Measurements from ENCODE around the gene BICDL2.

The BICDL2 gene

DNA sequence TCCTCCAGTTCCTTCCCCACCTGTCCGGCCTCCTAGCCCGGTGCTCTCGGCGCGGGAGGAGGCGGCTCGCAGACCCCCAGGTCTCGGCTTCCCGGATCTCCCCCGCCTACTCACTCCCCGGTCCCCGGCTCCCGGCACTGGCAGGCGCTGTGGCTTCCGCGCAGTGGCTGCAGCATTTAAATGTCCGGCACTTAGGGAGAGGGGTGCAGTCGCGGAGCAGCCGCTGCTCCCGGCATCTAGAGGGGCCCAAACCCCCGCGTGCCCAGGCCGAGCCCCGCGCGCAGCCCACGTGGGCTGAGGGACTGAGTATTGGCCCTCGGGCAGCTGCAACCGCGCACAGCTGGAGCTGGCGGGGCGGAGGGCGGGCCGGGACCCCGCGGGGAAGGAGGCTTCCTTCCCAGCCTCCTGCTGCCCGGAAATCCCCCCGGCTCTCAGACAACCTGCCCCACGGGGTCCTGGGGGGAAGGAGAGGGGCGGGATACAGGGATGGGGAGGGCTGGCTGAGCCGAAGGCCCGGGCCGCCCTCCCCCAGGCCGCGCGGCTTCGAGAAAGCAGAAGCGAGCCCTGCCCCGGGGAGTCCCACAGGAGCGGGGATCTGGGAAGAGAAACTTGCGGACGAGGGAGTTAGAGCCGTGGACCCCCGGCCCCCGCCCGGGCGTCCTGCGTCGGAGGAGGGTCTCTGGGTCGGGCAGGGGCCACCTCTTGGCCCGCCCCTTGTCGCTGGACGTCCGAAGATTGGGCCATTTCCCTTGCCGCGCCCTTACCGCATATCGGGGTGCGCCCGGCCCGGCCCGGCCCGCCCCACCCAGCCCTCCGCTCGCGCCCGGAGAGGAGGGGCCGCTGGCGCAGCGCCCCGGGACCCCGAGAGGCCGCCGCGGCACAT is 9.3 kb upstream of the BICDL2 start, which contains the start of gene MMP25:
TSS of gene MMP25 (plus strand) at position 804 of the 883 bp plus-strand sequence. CDS start 357 bp downstream, outside the sequence.
- no peak for DNase-seq

DNA sequence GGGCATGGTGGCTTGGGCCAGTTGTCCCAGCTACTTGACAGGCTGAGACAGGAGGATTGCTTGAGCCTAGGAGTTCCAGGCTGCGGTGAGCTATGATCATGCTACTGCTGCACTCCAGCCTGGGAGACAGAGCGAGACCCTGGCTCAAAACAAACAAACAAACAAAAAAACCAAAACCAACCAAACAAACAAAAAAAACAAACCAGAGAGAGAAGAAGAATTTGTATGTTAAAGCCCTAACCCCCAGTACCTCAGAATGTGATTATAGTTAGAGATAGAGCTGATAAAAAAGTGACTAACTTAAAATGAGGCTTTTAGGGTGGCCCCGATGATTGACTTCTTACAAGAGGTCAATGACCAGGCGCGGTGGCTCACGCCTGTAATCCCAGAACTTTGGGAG is 8.0 kb upstream of the BICDL2 start:
- no peak for DNase-seq

DNA sequence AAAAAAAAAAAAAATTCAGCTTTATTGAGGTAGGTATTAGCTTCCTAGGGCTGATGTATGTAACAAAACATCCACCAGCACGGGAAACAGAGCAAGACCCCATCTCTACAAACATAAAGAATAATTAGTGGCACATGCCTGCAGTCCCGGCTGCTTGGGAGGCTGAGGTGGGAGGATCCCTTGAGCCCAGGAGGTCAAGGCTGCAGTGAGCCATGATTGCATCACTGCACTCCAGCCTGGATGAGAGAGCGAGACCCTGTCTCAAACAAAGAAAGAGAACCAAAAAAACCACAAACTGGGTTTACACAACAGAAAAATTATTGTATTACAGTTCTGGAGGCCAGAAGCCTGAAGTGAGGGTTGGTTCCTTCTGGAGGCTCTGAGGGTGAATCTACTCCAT is 5.6 kb upstream of the BICDL2 start:
- no peak for DNase-seq

DNA sequence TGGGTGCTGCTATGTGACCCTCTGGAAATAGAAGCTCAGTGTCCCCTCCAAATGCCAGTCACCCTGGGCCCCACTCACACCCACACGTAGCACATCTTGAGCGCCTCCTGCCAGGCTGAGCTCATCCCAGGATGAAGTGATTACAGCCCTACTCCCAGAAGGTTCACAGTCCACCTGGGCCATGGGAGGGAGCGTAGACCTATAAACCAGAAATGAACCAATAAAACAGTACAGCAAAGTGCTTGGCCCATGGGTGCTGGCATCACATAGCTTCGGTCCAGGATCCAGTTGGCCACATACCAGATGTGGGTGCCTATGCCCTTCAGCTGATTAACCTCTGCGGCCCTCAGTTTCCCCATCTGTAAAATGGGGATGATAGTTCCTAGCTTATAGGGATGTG is 2.2 kb upstream of the BICDL2 start:
- DNase-seq = no peak

DNA sequence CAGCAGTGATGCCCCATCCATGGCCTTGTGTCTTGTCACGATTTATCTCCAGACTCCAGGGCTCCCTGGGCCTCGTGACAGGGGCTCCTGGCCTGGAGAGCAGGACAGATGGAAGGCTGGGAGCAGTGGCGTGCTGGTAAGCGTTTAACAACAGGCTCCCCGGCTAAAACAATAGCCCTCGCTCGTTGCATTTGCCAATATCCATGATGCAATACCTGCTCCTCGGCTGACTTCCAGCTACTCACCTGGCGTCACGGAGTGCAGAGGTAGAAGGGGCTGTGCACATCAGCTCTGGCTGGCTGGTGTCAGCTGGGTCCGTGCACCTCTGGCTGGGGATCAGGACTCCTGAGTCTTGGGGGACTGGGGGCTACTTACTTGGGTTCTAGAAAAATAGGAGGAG is 1.5 kb upstream of the BICDL2 start:
- DNase-seq = no peak

DNA sequence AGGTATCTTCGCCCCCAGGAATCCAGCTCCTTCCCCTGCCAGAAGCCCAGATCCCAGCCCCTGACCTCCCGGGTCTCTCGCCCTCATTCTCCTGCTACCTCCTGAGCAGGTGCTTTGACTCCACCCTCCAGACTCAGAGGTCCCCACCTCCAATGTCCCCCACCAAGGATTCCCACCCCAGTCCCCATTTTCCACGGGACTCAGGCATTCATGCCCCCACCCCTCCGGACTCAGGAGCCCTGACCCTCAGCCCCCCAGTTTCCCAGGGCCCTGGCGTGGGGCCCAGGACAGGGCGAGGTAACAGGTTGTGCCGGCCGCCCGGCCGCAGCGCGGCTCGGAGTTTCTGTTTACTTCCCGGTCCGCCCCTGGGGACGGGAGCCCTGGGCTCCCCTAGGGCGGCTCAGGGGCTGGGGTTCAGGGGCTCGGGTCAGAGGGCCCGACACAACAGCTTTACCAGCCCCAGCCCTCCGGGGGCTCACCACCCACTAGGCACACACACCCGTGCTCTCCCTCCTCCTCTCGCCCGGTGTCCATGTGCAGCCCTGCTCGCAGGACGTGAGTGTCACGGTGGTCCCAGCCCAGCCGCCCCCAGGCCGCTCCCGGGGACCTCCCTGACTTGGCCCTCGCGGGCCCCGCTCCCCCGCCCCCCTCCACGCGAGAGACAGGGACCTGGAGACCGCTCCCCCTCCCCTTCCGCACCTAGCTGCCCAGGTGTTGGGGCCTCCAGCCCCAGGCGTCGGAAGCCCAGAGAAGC is 595 bp downstream of the BICDL2 start:
- no peak for DNase-seq

DNA sequence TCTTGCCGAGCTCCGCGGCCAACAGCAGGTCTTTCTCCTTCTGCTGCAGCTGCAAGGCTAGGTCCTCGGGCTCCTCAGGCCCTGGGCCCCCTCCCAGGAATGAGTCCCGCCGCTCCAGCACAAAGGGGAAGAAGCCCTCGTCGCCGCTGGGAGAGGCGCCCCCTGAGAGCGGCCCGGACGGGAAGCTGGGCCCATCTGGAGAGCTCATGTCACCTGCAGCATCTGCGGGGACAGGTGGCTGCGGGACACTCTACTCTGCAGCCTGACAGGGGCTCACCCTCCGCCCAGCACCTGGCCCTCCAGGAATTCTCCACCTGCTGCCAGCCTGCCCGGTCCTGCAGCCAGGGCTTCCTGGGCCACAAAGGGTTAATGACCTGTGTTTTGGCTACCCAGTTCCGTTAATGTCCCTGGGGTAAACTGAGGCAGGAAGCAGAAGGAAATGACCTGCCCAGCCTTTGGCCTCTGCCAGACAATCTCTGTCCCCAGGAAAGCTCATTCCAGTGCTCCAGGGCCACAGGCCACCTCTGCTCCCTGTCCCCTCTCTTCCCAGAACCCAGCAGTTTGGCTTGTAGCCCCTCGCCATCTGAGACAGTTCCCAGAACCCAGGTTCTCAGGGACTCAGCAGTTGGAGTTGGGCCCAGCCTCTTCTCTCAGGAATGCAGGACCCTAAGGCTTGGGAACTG is 1.3 kb downstream of the BICDL2 start:
- no peak for DNase-seq

DNA sequence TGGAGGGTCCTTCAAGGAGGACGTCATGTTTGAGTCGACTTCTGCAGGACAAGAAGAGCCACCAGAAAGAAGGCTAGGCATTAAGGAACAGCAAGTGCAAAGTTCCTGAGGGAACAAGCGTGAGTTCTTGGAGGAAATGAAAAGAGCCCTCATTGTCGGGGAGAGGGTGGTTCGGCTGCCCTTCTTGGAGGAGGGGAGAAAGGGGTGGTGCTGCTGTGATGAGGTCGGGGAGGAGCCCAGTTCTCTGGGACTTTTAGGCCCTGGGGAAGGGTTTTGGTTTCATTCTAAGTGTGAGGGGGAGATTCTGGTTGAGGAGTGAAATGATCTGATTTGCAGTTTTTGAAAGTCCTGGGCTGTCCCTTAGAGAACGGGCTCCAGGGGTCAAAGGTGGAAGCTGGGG is 4.1 kb downstream of the BICDL2 start:
- DNase-seq = no peak

DNA sequence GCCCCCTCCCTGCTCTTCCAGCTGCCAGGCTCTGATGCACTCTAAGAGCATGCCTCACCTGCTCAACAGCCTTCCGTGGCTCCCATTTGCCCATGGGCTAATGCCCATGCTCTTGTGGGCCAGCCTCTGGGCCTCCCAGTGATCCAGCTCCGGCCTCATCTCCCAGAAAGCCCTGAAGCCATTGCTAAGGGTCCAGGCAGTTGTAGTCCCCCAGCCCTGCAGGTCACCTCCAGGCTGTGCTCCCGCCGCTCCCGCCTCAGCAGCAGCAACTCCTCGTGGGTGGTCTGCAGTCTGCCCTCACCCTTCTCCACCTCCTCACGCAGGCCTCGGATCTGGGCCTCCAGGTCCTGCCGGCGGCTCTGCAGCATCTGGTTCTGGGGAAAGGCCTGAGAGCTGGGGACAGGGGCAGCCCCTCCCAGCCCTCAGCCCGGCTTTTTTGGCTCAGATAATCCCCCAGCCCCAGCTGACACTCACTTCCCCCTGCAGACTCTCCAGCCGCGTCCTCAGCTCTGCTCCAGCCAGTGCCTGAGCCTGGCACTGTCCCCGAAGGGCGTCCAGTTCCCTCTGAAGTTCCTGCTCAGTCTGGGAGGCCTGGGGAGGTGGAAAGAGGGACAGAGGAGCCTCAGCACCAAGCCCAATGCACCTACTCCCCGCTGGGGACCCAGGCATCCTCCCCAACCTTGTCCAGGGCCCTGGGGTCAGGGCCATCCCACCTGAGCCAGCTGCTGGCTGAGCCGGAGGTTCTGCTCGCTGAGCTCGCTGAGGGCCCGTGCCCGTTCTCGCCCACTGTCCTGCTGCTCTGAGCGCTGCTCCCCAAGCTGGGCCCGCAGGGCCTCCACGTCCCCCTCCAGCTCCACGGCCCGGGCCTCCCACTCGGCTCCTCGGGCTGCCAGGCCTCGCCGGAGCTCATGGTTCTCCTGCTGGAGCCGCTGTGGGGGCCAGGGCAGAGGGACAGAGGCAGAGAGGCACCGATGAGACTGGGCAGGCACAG is 6.2 kb downstream of the BICDL2 start:
- DNase-seq = no peak

DNA sequence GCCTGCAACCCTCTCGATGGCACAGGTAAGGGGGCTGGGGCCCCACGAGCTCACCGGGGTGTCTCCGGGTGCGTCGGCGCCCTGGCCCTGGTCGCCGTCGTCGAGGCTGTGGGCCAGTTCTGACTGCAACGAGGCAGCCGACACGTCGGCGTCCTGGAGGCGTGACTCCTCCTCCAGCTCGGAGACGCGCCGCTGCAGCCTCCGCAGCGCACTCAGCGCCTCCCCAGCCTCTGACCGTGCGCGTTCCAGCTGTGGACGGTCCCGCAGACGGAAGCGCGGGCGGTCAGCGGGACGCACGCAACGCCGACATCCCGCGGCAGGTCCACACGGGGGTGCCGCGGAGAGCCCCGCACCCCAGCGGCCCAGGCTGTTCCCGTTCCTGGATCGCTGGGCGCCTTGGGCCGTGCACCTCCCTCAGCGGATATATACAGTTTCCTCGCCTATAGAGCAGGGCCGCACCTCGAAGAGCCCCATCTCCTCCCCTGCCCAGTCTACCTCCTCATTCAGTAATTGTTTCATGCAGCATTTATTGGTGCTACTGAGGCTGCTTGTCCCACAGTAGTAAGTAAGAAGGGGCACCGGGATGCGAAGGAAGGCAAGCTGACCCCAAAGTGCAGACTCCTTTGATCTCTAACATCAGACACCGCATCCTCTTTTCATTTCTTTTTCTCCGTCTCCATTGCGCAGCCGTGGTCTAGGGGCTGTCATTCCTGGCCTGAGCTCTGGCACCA is 7.1 kb downstream of the BICDL2 start:
- peak; percentile 45 for DNase-seq

DNA sequence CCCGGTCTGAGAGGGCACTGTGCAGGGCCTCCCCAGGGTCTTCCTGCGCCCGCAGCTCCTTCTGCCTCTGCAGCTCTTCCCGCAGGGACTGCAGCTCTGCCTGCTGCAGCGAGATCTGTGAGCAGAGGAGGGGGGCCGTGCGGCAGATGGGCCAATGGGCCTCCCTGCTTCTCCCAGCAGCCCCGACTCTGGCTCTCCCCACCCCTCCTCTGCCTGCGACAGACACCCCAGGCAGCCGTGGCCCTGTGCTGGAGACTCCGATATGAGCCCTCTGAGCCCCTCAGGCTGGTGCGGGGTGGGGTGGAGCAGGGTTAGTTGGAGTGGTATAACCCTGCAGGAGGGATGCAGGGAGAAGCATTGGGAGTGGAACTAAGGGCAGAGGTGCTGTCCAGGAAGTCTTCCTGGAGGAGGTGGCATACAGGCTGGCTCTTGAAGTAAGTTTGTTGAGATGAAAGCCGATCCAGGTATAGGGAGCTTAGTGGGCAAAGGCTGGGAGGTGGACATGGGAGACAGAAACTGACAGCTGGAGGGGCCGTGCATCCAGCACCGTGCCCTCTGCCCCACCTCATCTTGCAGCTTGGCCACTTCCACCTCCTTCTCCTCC is 7.9 kb downstream of the BICDL2 start:
- DNase-seq = no peak

DNA sequence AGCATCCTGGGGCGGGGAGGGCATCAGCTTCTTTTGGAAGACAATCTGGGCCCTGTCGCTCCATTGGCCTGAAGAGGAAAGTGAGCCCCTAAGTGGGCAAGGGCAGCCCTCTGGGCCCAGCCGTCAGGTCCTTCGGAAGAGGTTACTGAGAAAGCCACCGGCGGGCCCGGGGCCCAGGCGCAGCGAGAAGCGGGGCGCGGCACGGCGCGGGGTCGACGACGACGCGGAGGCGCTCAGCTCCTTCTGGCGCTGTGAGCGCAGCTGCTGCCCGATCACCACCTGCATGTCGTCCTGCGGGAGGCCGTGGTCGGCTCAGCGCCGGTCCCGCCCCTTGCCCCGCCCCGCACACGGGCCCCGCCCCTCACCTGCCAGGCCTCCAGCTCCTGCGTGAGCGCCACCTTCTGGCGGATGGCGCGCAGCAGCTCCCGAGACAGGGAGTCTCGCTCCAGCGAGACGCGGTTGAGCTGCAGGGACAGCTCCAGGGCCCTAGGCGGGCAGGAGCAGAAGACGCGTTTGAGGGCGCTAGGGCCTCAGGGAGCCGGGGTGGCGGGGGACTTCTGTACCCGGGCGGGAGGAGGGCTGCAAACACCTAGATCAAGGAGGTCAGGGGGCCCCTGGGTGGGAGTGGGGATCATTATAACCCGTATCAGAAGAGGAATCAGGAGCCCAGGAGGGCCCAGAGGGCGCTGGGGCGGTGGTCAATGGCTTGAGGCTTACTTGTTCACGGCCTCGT is 8.6 kb downstream of the BICDL2 start:
- peak; percentile 56 for DNase-seq

DNA sequence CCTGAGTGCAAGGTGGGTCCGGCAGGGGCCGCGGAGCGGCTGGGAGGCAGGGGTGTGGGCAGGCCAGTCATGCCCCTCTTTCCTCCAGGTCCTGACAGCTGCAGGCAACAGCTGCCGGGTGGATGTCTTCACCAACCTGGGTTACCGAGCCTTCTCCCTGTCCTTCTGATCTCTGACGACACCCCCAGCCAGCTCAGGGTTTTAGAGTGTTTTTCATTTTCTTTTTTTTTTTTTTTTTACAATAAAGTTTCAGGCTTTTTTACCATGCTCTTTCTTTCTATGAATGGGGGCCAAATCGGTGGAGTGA is 9.3 kb downstream of the BICDL2 start:
- DNase-seq = no peak

DNA sequence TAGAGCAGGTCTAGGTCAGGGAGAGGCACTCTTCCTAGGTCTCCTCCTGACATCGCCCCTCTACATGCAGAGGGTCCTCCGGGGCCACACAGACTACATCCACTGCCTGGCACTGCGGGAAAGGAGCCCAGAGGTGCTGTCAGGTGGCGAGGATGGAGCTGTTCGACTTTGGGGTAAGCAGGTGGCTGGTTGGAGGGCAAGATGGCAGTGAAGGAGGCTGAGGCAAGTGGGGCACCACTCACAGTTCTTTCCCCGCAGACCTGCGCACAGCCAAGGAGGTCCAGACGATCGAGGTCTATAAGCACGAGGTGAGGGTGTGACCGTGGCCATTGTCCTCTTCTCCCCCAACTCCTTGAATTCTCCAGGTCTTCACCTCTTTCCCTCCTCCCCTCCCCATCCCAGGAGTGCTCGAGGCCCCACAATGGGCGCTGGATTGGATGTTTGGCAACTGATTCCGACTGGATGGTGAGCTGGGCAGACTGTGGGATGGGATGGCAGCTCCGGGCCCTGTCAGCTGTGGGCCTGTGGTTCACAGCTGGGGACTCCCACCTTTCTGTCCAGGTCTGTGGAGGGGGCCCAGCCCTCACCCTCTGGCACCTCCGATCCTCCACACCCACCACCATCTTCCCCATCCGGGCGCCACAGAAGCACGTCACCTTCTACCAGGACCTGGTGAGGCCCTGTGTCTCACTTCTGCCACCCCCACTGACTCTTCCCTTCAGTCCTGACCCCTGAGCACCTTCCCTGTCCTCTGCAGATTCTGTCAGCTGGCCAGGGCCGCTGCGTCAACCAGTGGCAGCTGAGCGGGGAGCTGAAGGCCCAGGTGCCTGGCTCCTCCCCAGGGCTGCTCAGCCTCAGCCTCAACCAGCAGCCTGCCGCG is 9.9 kb downstream of the BICDL2 start:
- no peak for DNase-seq

DNA sequence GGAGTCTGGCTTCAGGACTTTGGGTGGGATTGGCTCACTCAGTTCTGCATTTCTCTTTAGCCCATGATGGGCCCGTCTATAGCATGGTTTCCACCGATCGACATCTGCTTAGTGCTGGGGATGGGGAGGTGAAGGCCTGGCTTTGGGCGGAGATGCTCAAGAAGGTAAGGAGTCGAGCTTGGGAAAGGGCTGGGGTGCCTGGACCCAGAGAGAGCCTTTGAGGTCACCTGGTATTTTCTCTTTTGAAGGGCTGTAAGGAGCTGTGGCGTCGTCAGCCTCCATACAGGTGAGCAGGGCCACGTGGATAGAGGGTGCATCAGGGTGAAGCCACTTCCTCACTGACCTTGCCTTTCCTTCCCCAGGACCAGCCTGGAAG is 10.8 kb downstream of the BICDL2 start:
- no peak for DNase-seq

DNA sequence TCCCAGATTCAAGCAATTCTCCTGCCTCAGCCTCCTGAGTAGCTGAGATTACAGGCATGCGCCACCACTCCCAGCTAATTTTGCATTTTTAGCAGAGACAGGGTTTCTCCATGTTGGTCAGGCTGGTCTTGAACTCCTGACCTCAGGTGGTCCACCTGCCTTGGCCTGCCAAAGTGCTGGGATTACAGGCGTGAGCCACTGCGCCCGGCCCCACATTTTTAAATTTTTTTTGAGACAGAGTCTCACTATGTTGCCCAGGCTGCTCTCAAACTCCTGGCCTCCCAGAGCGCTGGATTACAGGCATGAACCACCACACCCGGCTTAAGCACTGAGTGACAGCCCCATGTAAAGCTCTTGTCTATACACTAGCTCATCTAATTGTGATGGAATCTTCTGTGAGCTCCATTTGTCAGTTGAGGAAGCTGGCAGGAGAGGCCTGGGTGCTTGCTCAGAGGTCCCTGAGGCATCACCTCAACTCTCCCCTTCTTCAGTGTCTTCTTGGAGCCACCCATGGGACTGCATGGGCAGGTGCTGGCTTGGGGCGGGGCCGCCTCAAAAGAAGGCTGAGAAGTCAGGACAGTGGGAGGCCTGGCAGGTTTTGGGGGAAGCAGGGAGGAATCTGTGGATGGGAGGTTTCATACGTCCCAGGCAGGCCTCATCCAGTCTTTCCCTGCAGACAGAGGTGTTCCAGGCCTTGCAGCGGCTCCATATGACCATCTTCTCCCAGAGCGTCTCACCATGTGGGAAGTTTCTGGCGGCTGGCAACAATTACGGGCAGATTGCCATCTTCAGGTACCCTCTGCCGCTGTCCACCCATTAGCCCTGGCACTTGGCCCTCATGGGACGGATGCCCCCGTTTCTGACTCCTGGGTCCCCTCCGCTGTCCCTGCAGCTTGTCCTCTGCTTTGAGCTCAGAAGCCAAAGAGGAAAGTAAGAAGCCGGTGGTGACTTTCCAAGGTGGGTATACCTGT is 11.4 kb downstream of the BICDL2 start:
- no peak for DNase-seq

DNA sequence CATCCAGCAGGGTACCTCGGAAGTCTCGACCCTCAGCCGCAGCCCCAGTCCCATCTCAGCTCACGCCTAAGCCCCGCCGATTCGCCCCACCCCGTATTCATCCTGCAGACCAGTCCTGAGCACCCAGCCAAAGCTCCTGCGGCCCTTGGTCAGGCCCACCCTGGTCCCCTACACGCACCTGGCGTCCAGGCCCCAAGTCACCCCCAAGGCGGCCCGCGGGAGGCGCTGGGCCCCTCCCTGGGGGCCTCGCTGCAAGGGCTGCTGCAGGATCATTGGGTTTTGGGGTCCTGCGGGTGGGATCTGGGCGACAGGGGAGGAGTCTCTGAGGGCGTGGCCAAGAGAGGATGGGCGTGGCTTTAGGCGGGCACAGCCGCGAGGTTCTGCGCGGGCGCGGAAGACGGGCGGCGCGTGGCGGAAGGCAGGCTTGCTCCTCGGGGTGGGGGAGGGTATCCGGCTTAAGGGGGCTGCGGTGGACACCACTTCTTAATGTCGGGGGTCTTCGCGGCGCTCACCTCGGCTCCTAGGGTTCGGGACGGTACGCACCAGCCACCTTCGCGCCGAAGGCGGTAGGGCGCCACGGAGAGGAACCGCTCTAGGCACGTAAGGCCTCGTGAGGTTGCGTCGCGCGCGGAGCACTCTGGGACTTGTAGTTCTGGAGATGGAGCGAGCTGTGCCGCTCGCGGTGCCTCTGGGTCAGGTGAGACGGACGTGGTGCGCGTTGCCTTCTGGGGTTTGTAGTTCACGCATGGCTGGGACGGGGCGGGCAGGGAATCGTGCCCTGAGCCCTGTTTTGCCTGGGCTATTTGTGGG is 12.9 kb downstream of the BICDL2 start, which contains the start of the genes HCFC1R1 and THOC6:
TSS of gene HCFC1R1 (minus strand) at position 274 of the 810 bp plus-strand sequence. CDS start at position 273, 1 bp downstream.
TSS of gene THOC6 (plus strand) at position 367 of the 810 bp plus-strand sequence. CDS start at position 659, 292 bp downstream.
- peak; percentile 97 for DNase-seq

Measured in EL (cell line).